Central memory CD4-positive, alpha-beta T cell (primary cell): ENCODE measurements around the gene GTF3C1.
"Not testable (repeated sequence)": the region's sequence is repeated elsewhere in the genome, so short reads cannot be mapped to it uniquely, and the experiment has no call there.

ENCODE experiments used
- DNase-seq: peaks from one replicate; pipeline ENCODE4 v3.0.0; 2022

The GTF3C1 gene

DNA sequence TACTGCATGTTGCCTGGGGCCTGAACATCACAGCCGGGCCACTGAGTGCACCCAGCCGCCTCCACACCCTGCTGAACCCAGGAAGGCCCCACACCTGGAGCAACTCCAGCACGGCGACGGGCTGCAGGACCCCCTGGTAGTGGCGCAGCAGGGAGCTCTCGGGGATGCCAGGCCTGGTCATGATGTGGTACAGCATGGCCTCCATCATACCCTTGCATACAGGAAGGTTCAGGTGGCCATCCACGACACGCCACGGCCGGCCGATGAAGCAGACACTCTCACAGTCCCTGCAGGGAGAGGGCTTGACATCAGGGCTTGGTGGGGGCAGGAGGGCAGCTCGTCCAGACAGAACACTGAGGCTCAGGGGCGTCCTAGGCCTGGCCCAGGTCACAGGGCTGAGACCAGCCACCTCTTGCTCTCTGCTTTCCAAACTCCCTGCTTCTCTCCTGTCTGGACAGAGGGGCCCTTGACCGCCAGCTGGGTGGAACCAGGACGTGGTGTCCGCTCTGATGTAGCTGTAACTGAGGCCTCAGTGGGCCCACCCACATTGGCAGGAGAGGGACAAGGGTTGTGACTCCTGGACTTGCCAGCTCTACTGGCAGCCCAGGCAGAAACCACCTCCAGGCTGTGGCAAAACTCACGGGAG lies 87.4 kb downstream of the GTF3C1 start:
- DNase-seq, result no peak

DNA sequence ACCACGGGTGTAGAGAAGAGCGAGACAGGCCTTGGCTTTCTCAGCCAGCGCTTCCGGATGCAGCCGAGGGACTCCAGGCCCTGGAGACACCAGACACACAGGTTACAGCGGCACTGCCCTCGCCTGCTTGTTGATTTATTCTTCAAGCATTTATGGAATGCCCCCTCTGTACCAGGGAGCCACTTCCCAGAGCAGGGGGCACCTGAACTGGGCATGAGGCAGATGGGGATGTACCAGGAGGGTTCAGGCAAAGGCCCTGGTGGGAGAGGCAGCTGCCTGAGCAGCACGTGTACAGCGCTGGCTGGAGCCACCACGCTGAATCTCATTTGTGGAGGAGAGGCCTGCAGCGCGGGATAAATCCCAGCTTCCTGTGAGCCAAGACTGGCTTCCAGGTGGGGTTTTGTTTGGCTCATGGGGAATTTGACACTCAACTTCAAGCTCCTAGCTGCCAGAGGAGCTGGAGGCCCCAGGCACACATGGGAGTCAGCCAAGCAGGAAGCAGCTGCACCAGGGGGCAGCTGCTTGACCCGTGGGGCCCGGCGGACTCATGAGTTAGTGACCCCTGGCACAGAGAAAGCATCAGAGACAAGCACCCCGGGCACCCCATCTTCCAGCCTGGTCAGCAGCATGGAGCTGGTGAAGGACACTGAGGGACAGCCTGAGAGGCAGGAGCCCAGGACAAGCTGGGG lies 88.1 kb downstream of the GTF3C1 start:
- no peak for DNase-seq

GRCh38 chr16:27460663-27461482 lies 88.8 kb downstream of the GTF3C1 start:
- DNase-seq, result no peak

DNA sequence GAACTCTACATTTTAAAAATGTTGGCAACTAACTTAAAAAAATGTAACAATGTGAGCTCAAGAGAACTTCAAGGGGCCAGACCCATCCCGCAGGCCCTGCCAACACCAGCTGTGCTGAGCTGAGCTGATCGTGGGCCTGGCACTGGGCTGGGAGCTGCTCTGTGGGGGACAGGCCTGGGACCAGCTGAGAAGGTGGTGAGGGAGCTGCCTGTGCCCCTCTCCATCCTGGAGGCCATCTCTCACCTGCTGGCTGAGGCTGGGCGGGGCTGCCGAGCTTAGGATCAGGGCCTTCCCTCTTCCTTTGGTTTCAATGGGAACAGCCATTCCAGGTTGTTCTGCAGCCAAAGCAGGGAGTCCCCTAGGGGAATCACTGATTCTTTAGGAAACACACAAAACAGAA lies 89.5 kb downstream of the GTF3C1 start:
- no peak for DNase-seq

- DNase-seq, result no peak
Observed at GRCh38 chr16:27458987-27459688, 90.6 kb downstream of the GTF3C1 start.

DNA sequence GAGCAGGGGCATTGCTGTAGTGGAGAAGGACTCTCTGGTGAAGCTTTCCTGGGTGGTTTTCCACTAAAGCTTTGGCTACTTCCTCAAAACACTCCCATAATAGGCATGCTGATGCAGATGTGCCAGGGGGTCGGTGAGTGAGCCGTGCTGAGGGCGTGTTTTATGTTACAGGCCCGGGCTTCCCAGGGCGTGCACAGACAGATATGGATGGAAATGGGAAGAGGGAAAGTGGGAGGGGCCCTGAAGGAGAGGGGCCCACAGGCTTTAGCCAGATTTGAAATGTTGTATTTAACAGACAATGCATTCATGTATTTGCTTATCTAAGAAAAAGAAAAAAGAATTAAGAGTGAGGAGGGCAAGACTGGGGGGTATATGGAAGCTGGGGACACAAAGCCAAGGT lies 91.5 kb downstream of the GTF3C1 start:
- DNase-seq, result no peak

- not testable (repeated sequence) for DNase-seq
Observed at GRCh38 chr16:27457605-27457900, 92.2 kb downstream of the GTF3C1 start.

DNA sequence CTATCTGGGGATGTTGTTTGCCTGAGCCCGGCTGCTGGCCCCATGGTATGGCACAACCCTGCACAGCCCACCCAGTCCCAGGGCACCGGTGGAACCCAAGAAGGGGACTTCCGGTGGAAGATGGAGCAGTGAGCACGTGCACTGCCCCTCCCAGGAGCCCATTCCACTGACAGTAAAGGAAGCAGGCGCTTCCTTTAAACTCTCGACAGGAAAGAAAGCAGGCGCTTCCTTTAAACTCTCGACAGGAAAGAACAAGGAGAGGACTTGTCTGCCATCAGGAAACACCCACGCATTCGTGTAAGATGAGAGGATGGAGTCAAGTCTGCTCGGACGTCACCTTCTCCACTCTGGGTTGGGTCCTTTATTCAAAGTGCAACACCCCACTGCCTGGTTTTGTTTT lies 94.0 kb downstream of the GTF3C1 start:
- no peak for DNase-seq

DNA sequence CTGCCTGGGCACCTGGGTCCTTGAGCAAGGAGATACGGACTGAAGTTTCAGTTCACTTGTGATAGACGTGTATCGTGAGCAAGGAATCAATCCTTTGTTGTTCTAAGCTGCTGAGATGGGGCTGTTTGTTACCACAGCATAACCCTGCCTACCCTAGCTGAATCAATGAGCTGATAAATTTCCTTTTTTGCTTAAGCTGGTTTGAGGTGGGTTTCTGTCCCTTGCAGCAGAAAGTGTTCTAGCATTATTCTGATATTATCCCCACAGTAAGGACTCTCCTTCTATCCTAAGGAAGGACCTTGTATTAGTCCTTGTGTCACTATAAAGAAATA lies 96.3 kb downstream of the GTF3C1 start:
- DNase-seq, result no peak

GRCh38 chr16:27452569-27453493 lies 96.9 kb downstream of the GTF3C1 start:
- no peak for DNase-seq

- no peak for DNase-seq
Observed at GRCh38 chr16:27450196-27450549, 99.5 kb downstream of the GTF3C1 start.

- DNase-seq, result peak; percentile 82
Observed at GRCh38 chr16:27449434-27450195, 100.1 kb downstream of the GTF3C1 start.

- DNase-seq, result no peak
Observed at GRCh38 chr16:27448532-27449433, 100.9 kb downstream of the GTF3C1 start.

DNA sequence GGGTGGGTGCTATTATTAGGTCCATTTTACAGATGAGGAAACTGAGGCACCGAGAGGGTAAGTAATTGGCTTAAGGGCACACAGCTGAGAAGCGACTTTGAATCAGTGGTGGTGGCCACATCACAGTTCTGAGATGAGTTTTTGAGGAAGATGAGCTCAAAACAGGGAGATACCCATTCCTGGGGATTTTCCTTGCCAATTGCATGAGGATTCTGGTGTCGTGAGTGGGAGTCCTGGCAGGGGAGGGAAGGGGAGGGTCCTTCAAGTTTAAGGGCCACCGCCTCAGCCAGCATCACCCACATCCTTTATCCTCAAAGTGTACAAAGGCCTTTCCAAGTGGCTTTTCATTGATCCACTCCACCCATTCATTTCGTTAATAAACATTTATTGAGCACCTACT lies 102.4 kb downstream of the GTF3C1 start:
- DNase-seq, result no peak

GRCh38 chr16:27446721-27447120 lies 103.0 kb downstream of the GTF3C1 start:
- peak; percentile 88 for DNase-seq

GRCh38 chr16:27445502-27446175 lies 104.1 kb downstream of the GTF3C1 start:
- no peak for DNase-seq

DNA sequence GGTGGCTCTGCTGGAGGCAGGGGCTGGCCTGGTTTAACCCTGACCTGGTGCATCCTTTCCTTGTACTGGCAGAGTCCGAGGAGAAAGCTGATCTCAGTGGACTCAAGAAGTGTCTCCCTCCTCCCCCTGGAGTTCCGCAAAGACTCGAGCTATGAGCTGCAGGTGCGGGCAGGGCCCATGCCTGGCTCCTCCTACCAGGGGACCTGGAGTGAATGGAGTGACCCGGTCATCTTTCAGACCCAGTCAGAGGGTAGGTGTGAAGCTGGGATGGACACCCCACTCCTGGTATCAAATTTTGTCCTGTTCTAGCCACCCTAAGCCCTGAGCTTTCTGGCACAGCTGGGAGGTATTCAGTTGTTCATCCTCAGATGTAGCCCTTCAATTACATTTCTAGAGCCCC lies 105.2 kb downstream of the GTF3C1 start:
- DNase-seq, result no peak

- DNase-seq, result no peak
Observed at GRCh38 chr16:27444015-27444414, 105.7 kb downstream of the GTF3C1 start.

DNA sequence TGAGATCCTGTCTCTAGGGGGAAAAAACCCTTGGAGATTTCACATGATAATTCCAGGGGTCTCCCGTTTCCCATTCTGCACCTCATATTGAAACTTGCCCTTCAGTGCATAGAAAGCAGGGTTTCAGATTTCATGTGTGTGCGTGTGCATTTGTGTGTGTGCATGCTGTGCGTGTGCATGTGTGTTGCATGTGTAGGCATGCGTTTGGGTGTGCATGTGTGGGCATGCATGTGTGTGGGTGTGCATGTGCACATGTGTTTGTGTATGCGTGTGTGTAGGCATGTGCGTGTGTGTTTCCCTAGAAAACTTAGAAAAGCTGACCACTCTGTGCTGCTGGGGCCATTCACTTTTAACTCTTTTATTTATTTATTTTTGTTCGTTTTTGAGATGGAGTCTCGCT lies 107.7 kb downstream of the GTF3C1 start:
- no peak for DNase-seq

DNA sequence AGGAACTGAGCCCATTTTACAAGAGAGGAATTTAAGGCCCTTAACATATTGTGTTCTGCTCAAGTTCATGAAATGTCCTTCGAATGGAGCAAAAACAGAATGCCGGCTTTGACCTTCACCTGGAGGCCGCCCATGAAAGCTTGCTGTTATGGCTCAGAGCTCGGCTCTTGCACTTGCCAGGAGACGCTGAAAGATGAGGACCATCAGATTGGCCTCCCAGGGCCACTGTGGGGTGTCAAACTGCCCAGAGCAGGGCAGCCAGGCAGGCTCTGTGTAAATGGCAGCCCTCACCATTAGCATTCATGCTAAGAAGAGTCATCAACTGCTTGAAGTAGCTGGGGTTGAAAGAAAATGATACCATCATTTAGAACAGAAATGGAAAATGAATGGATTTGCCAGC lies 108.4 kb downstream of the GTF3C1 start:
- no peak for DNase-seq
